Measurements from ENCODE around the gene OR2H2.
A peak's percentile ranks its signal among the peaks of the same experiment; 100 is the strongest.

Gene OR2H2

GRCh38 chr6:29593199-29593855, 8.4 kb downstream of the OR2H2 start:
- DNase-seq = no peak

- no peak for DNase-seq
These were observed 11.5 kb downstream of the OR2H2 start for GRCh38 chr6:29596381-29596900.

GRCh38 chr6:29597184-29597583, 12.3 kb downstream of the OR2H2 start:
- no peak for DNase-seq

DNA sequence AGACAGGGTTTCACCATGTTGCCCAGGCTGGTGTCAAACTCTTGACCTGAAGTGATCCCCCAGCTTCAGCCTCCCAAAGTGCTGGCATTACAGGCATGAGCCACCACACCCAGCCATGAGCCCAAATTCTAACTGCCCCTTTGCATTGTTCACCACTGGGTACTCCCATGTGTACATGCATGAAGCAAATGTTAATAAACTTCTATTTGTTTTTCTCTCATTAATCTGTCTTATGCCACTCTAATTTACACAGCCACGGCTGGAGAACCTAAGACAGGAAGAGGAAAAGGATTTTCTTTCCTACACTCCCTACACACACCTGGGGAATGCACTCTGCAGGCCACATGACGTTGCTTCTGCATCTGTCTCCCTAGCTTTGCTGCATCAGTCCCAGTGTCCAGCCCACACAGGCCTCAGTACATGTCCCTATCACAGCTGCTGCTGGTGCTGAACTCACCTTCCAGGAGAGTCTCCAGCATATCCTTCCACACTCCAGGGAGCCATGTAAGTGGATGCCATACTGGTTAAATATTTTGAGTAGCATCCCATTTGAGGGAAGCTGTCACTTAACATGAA, 13.3 kb downstream of the OR2H2 start:
- no peak for DNase-seq

DNA sequence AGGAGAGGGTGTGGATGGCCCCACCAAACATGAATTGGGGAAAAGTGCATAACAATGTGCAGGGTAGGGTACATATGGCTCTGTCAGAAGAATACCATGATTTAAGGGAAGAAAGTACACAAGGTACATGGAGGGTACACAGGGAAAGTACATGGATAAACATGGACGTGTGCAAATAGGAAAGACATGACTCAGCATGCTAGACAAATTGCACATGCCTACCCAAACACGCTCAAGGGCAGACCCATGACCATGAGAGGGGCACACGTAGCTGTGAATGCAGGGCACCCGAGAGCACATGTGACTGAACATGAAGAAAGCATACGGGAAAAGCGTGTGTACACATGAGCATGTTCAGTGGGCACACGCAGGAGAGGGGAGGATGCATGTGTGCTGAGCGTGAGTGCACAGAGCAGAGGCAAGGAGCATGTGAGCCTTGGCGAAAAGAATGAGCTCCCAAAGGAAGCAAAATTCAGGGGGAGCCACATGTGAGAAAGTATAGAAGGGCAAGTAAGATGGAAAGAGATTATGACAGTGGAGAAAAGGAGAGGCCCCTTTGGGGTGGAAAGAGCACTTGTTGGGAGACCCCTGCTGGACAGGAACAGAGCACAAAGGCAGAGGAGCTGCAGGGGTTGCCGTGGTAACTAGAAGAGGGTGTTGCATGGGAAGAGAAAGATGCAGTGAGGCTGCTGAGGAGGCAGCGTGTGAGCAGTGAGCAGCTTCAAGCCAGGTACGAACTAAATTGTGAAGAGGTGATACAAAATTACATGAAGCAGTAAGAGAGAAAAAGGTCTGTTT, 17.8 kb downstream of the OR2H2 start:
- DNase-seq = no peak

DNA sequence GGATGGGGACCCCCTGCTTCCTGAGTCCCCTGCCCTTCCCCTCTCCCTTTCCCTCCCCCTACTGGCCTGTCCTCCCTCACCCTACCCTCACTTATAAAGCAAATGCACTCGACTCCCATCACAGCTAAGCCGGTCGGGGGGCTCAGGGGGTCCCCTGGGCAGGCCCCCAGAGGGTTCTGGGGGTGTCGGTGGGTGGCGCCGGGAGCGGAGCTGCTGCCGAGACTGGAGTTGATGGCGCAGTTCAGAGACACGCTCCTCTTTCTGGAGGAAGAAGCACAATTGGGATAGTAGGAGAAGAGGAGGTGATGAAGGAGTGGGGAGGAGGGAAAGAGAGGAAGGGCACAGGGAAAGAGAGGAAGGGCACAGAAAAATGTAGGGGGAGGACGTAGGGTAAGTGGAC, 18.5 kb downstream of the OR2H2 start:
- no peak for DNase-seq

DNA sequence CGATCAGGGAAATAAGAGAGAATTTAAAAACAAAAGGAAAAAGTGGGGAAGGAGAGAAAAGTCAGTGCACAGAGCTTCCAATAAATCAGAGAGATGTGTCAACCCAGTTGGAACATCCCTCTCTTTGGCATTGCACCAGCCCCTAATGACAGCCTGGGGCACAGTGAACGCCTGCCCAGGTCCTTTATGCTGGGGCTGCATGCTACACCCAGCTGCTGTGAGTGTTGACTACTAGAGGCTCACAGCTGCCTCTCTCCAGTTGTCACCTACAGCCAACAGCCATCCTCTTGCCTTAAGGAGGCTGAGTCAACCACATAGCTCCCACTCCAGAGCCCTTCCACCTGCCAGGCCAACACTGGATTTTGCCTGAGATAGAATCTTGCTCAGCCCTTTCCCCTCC, 19.0 kb downstream of the OR2H2 start:
- no peak for DNase-seq

DNA sequence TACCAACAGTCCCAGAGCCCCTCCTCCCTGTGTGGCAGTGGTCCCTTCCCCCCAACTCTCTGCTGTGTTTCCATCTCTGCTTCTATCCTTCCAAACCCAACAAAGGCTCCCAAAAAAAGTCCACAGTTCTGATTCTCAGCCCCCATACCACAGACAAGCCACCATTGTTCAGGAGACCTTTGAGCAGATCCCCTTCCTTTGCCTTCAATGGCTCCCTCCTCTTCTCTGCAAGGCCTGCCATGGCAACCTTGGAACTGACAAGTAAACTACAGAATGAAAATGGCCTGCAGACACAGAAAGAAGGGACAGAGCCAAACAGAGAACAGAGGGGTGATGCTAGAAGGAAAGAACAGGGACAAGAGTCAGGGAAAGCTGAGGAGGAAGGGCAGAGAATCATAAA, 23.2 kb downstream of the OR2H2 start:
- no peak for DNase-seq

DNA sequence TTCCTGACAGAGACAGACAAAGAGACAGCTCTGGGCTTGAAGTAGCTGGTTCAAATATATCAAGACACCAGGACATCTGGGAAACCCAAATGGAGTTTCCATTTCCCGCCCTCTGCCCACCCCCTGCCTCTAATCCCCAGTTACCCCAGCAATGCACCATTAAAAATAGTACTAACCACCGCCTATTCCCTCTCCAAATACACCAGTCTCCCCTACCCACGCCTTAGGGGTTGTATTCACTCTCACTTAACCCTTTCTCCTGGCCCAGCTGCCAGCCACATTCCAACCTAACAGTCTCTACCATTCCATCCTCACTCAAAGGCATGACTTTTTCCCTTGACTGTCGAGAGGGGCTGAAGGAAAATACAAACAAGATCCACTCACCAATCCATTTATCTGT, 25.6 kb downstream of the OR2H2 start:
- no peak for DNase-seq

DNA sequence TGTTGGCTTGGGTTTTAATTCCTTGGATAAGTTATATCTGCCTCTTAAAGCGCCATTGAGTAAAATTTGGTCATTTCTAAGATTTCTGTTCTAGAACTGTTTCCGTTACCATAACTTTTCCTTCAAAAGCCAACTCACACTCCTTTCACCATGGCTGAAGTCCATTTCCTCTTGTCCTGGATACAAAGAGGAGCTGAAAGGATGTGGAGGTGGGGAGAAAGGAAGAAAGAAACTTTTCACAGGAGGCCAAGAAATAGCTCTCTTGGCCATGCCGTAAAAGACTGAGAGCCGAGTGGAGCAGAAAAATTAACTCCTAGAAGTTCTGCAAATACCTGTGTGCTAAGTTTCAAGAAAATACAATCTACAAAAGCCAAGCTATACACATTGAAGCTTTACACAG, 26.5 kb downstream of the OR2H2 start:
- no peak for DNase-seq

DNA sequence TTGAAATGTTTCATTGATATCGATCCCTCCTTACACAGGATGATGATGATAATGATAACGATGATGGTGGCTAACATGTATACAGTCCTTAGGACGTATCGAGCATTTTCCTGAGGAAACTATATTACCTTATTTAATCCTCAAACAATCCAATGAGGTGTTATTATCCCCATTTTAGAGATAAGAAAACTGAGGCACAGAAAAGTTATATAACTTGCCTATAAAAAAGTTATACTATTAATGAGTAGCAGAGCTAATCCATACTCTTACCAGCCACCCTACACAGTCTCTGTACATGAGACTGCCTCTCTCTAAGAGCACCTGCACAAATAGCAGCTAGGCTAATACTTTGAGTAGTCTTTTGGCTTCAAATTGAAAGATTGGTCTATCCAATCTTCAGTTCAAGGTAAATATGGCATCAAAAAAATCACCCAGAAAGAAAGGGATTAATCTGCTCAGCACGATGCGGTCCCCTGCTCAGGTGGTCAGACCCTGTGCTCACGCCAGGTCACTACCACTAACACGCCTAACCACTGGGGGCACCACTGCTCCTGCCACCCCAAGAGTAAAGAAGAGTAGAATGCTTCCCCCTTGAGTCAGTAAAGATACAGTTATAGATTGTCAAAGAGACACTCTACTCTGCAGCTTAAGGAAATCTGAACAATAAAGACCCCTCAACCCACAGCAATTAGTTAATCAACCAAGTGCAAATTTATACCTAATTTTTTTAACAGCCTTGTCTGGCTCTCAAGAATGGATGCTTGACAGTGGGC, 33.0 kb downstream of the OR2H2 start:
- DNase-seq = no peak

DNA sequence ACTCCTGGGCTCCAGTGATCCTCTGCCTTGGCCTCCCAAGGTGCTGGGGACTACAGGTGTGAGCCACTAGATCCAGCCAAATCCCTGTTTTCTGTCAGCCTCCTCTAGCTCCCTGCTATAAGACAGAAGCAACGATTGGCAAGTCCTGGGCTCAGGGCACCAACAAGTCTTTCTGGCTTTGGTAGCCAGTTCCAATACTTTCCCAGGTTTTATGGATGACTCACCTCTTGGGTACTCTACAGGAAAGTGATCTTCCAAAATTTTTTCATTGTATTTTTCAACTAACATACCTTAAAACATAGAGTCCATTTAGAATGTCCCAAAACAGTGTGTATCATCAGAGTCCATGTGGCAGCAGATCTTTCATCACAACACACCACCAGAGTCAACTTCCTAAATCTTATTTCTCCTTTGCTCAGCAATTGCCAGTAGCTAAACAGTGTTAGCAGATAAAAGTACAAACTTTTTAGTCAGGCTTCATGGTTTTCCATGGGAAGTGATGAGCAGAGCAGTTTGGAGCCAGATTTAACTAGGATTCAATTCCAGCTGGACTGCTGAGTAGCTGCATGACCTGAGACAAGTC, 34.7 kb downstream of the OR2H2 start:
- DNase-seq = no peak

- no peak for DNase-seq
These were observed 35.7 kb downstream of the OR2H2 start for GRCh38 chr6:29620630-29621029.

DNA sequence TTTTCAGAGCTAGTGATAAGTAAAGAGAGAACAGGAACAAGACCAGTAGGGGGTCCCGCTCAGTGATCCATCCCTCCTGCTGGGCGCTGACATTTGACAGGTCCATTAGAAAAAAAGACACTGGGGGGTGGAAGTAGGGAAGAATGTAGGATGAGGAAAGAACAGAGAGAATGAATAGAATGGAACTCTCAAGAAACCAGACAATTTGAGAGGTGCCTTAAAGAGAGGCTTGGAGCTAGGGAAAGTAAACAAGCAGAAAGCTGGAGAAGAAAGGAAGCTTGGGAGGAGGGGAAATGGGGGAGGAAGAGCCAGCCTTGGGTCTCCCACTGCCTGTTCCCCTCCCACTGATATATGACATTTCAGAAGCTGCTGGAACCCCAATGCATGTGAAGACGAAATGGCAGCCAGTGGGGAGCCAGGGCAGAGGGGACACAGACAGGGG, 39.6 kb downstream of the OR2H2 start:
- no peak for DNase-seq

- DNase-seq = no peak
These were observed 40.5 kb downstream of the OR2H2 start for GRCh38 chr6:29625337-29625930.

- no peak for DNase-seq
These were observed 42.2 kb downstream of the OR2H2 start for GRCh38 chr6:29626948-29627754.

GRCh38 chr6:29627755-29628418, 43.0 kb downstream of the OR2H2 start:
- DNase-seq = peak; percentile 56 to 59

- DNase-seq = peak; percentile 51 to 60
These were observed 43.7 kb downstream of the OR2H2 start for GRCh38 chr6:29628419-29629281.

GRCh38 chr6:29629571-29629970, 44.6 kb downstream of the OR2H2 start:
- DNase-seq = no peak

GRCh38 chr6:29630315-29630714, 45.4 kb downstream of the OR2H2 start:
- no peak for DNase-seq
